C4-2B (cell line): Measurements from ENCODE around the gene CD86.

Experiments used
- CTCF ChIP-seq: fragments of 450-650 bp; conservative IDR thresholded peaks from 2 replicates; pipeline ENCODE4 v1.5.1; 2017; ENCODE audit warnings: mild to moderate bottlenecking
- ZFX ChIP-seq: fragments of 450-650 bp; IDR thresholded peaks from 2 replicates; pipeline ENCODE4 v1.6.1; 2017

- TF ChIP-seq ZFX (no peak), CTCF (no peak)
Observed at GRCh38 chr3:122055215-122055614, at the start of gene CD86.
